Keratinocyte (primary cell): ENCODE results near the gene NPSR1.
"Not testable (repeated sequence)": the region's sequence is repeated elsewhere in the genome, so short reads cannot be mapped to it uniquely, and the experiment has no call there.

Experiments
- CTCF ChIP-seq, 3 experiments: IDR thresholded peaks in 1 of 3; conservative IDR thresholded peaks in 1 of 3; optimal IDR thresholded peaks in 1 of 3; 2 replicates in 2 of 3; 3 replicates in 1 of 3; pipeline versions ENCODE3 to v1.5.1; 2011; ENCODE audit warnings: low read length in 3 of 3, mild to moderate bottlenecking in 3 of 3, moderate library complexity in 2 of 3, control low read depth in 1 of 3, inconsistent platforms in 1 of 3; ENCODE audit not compliant: insufficient read depth in 2 of 3; ENCODE audit errors: extremely low read depth in 1 of 3
- EZH2 ChIP-seq: IDR thresholded peaks from one replicate; pipeline ENCODE4 v1.6.1; 2012; ENCODE audit warnings: inconsistent platforms, mild to moderate bottlenecking, low read length, moderate library complexity

- TF ChIP-seq CTCF (optimal IDR thresholded peaks at IDR 0.05 in 1 of 3, IDR thresholded peaks at IDR 0.05 in 1 of 3, conservative IDR thresholded peaks at IDR 0.05 in 1 of 3; ENCODE audit: extremely low read depth in 1 of 3, insufficient read depth in 2 of 3, low read length in 3 of 3); EZH2: not testable (repeated sequence)
Measured at GRCh38 chr7:34867341-34867740, 209.3 kb downstream of the NPSR1 start.
